ENCODE data around the gene RRP9.
"Not testable (repeated sequence)": the region's sequence is repeated elsewhere in the genome, so short reads cannot be mapped to it uniquely, and the experiment has no call there.

The RRP9 gene

GRCh38 chr3:51916418-51916817 is 25.3 kb downstream of the RRP9 start:
- H3K27ac ChIP-seq (ENCODE audit: low read depth, low read length) = no peak overlapping the region
- H3K36me3 ChIP-seq (ENCODE audit: control insufficient read depth, low read length) = no peaks in the 10 kb centered on the region

GRCh38 chr3:51908026-51908425 is 33.7 kb downstream of the RRP9 start:
- H3K79me2 ChIP-seq (ENCODE audit: control insufficient read depth, low read length) = no peaks in the 10 kb centered on the region
- H3K27ac ChIP-seq (ENCODE audit: low read depth, low read length) = no peak overlapping the region
- H3K27me3 ChIP-seq (ENCODE audit: control insufficient read depth, low read length) = no peaks in the 10 kb centered on the region
- H4K20me1 ChIP-seq (ENCODE audit: control insufficient read depth, insufficient read depth, low read depth, low read length) = no peaks in the 10 kb centered on the region
- no peaks in the 10 kb centered on the region for H3K36me3 ChIP-seq (ENCODE audit: control insufficient read depth, low read length)
- TF ChIP-seq CTCF (IDR thresholded peaks at IDR 0.05; ENCODE audit: low read depth, low read length, poor library complexity, severe bottlenecking) = no peak
- no peak for TF ChIP-seq EZH2phosphoT487 (IDR thresholded peaks at IDR 0.05; ENCODE audit: borderline replicate concordance, low read length)
- no peaks in the 10 kb centered on the region for H3K9me3 ChIP-seq (ENCODE audit: control insufficient read depth, insufficient read depth, low read length)
- H3K4me1 ChIP-seq (ENCODE audit: control insufficient read depth, low read length) = no peaks in the 10 kb centered on the region
- H3K9me2 ChIP-seq (replicated peaks; ENCODE audit: control insufficient read depth, low read length) = no peaks in the 10 kb centered on the region
- H3K4me2 ChIP-seq (ENCODE audit: low read length) = no peak overlapping the region
- H3K4me3 ChIP-seq (ENCODE audit: low read length) = no peak overlapping the region
- H3F3A ChIP-seq (ENCODE audit: control insufficient read depth, insufficient read depth) = no peaks in the 10 kb centered on the region

More at GRCh38 chr3:51916418-51916817, 25.3 kb downstream of the RRP9 start:
- H3K27me3 ChIP-seq (ENCODE audit: control insufficient read depth, low read length) = no peaks in the 10 kb centered on the region; the same call in 1 of the 2 replicates
- H3F3A ChIP-seq (ENCODE audit: control insufficient read depth, insufficient read depth) = no peaks in the 10 kb centered on the region
- H3K4me3 ChIP-seq (ENCODE audit: low read length) = no peak overlapping the region
- no peak for TF ChIP-seq CTCF (IDR thresholded peaks at IDR 0.05; ENCODE audit: low read depth, low read length, poor library complexity, severe bottlenecking)
- TF ChIP-seq EZH2phosphoT487 (IDR thresholded peaks at IDR 0.05; ENCODE audit: borderline replicate concordance, low read length) = no peak
- no peaks in the 10 kb centered on the region for H3K4me1 ChIP-seq (ENCODE audit: control insufficient read depth, low read length)
- H3K79me2 ChIP-seq (ENCODE audit: control insufficient read depth, low read length) = no peaks in the 10 kb centered on the region
- H3K9me2 ChIP-seq (replicated peaks; ENCODE audit: control insufficient read depth, low read length) = no peaks in the 10 kb centered on the region
- H3K9me3 ChIP-seq (ENCODE audit: control insufficient read depth, insufficient read depth, low read length) = no peaks in the 10 kb centered on the region
- H3K4me2 ChIP-seq (ENCODE audit: low read length) = no peak overlapping the region
- H4K20me1 ChIP-seq (ENCODE audit: control insufficient read depth, insufficient read depth, low read depth, low read length) = no peaks in the 10 kb centered on the region

- Histone ChIP-seq H3K27ac (ENCODE audit: low read depth, low read length) (no peak overlapping the region), H3K4me3 (ENCODE audit: low read length) (no peak overlapping the region)
- no peak for TF ChIP-seq EZH2phosphoT487 (IDR thresholded peaks at IDR 0.05; ENCODE audit: borderline replicate concordance, low read length)
- no peak for TF ChIP-seq CTCF (IDR thresholded peaks at IDR 0.05; ENCODE audit: low read depth, low read length, poor library complexity, severe bottlenecking)
Measured at GRCh38 chr3:51904034-51904823, 37.5 kb downstream of the RRP9 start.

GRCh38 chr3:51902361-51902760 is 39.3 kb downstream of the RRP9 start:
- H3K4me1 ChIP-seq (ENCODE audit: control insufficient read depth, low read length); H3K79me2 ChIP-seq (ENCODE audit: control insufficient read depth, low read length); H3K36me3 ChIP-seq (ENCODE audit: control insufficient read depth, low read length); H3K4me2 ChIP-seq (ENCODE audit: low read length); H3K27me3 ChIP-seq (ENCODE audit: control insufficient read depth, low read length); H4K20me1 ChIP-seq (ENCODE audit: control insufficient read depth, insufficient read depth, low read depth, low read length); H3F3A ChIP-seq (ENCODE audit: control insufficient read depth, insufficient read depth); H3K27ac ChIP-seq (ENCODE audit: low read depth, low read length); H3K4me3 ChIP-seq (ENCODE audit: low read length); H3K9me3 ChIP-seq (ENCODE audit: control insufficient read depth, insufficient read depth, low read length); H3K9me2 ChIP-seq (replicated peaks; ENCODE audit: control insufficient read depth, low read length): not testable (repeated sequence)

More at GRCh38 chr3:51904034-51904823, 37.5 kb downstream of the RRP9 start:
- no peaks in the 10 kb centered on the region for H3K79me2 ChIP-seq (ENCODE audit: control insufficient read depth, low read length)
- H3K36me3 ChIP-seq (ENCODE audit: control insufficient read depth, low read length) = no peaks in the 10 kb centered on the region
- no peaks in the 10 kb centered on the region for H3K9me2 ChIP-seq (replicated peaks; ENCODE audit: control insufficient read depth, low read length)
- H3K4me2 ChIP-seq (ENCODE audit: low read length) = no peak overlapping the region
- H3F3A ChIP-seq (ENCODE audit: control insufficient read depth, insufficient read depth) = no peaks in the 10 kb centered on the region
- H3K27me3 ChIP-seq (ENCODE audit: control insufficient read depth, low read length) = peaks cover 5% of the 10 kb centered on the region
- no peaks in the 10 kb centered on the region for H4K20me1 ChIP-seq (ENCODE audit: control insufficient read depth, insufficient read depth, low read depth, low read length)
- no peaks in the 10 kb centered on the region for H3K9me3 ChIP-seq (ENCODE audit: control insufficient read depth, insufficient read depth, low read length)
- H3K4me1 ChIP-seq (ENCODE audit: control insufficient read depth, low read length) = no peaks in the 10 kb centered on the region

GRCh38 chr3:51900043-51900442 is 41.7 kb downstream of the RRP9 start:
- not testable (repeated sequence) for H3K4me3 ChIP-seq (ENCODE audit: low read length); H4K20me1 ChIP-seq (ENCODE audit: control insufficient read depth, insufficient read depth, low read depth, low read length); H3K36me3 ChIP-seq (ENCODE audit: control insufficient read depth, low read length); H3K79me2 ChIP-seq (ENCODE audit: control insufficient read depth, low read length); H3F3A ChIP-seq (ENCODE audit: control insufficient read depth, insufficient read depth); H3K4me2 ChIP-seq (ENCODE audit: low read length); H3K27me3 ChIP-seq (ENCODE audit: control insufficient read depth, low read length); H3K27ac ChIP-seq (ENCODE audit: low read depth, low read length); H3K9me2 ChIP-seq (replicated peaks; ENCODE audit: control insufficient read depth, low read length); H3K9me3 ChIP-seq (ENCODE audit: control insufficient read depth, insufficient read depth, low read length); H3K4me1 ChIP-seq (ENCODE audit: control insufficient read depth, low read length)
